T47D (cell line): ENCODE data around the gene PRDM5.

Experiments used
- DNase-seq, 2 experiments: peaks; one replicate each; pipeline versions ENCODE4 v3.0.0 to v3.0.0-alpha.2; 2011 to 2012; ENCODE audit warnings: low read depth in 1 of 2, low spot score in 1 of 2
- JUND ChIP-seq: IDR thresholded peaks from 2 replicates; pipeline ENCODE4 v1.6.1; 2012; ENCODE audit warnings: low read depth
- in situ Hi-C: cut with HindIII; loops from 2 replicates; pipeline ENCODE4 v1.10.0; 2016; ENCODE audit warnings: low sequenced_read_pairs, low pct_unique_long_range_greater_than_20kb

PRDM5 gene

DNA sequence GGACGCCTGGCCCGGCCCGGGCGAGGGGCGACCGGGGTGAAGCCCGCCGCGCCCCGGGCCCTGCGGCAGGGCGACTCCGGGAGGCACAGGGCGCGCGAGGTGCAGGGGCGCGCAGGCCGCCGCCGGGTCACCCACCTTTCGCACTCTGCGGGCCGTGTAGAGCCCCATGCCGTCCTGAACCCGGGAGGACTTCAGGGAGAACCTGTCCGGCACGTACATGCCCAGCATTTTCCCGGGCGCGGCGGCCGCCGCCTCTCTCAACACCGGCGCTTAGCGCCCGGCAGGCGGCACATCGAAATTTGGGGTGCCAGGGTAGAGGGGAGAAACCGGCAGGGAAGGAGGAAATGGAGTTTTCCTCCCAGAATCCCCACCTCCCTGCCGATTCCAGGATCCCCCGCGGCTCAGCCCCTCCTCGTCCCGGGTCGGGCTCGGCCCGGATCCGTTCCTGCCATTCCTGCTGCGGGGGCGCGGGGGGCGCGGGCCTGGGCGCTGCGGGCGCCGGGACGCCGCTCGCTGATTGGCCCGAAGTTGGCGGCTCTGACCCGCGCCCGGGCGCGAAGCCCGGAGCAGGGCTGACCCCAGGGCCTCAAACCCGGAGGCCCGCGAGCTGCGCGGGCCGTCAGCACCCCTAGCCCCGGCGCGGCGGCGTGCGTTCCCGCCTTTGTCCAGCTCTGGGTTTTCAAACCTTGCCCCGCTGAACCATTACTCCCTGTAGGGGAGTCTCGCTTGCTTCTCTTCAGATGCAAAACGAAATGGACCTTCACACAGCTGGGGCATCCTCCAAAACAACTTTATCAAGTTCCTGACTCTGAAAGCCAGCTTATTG is at the start of gene PRDM5:
Gene PRDM5, minus strand, starts transcription at position 346 of the 826 bp plus-strand sequence. Its CDS starts 118 bp downstream, at position 228.
- DNase-seq = peak; percentile 54 to 57
- in situ Hi-C loops = no loop called here
- TF ChIP-seq JUND = no peak

DNA sequence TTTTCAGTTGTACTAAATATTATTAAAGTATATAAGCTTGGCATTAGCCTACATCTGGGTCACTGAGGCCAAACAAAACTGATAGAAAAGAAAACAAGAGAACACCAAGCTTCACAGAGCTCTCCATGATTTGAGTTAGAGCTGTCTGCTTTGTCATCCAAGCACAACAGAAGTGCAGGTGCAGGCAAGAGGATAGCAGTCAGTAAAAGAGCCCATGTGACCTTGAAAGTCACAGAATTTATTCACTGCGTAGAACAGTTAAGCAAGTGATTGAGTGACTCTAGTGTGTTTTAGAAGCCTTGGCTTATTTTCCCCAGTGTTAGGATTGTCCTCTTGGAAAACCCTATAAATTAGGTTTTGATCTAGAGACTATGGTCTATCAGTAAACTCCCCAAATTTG is 49.4 kb upstream of the PRDM5 start:
- in situ Hi-C loops = no loop called here
- TF ChIP-seq JUND = no peak
- no peak for DNase-seq

DNA sequence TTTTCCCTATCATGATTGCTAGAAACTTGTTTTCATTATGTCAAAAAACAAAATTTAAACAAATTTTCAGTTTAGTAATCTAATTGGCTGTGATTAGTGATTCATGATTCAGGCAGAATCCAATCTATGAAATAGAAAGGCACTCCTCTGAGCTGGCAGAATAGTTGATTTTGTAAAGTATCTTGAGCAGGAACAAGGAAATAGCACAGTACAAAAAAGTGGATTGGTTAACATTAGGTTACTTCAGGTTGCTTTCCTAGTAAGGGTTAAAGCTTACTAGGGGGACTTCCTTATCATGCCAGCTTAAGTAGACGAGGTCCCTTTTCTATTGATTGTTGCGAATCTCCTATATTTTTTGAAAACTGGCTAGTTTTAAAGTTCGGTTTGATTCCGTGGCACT is 43.4 kb upstream of the PRDM5 start:
- DNase-seq = no peak
- in situ Hi-C loops = no loop called here
- TF ChIP-seq JUND = no peak

DNA sequence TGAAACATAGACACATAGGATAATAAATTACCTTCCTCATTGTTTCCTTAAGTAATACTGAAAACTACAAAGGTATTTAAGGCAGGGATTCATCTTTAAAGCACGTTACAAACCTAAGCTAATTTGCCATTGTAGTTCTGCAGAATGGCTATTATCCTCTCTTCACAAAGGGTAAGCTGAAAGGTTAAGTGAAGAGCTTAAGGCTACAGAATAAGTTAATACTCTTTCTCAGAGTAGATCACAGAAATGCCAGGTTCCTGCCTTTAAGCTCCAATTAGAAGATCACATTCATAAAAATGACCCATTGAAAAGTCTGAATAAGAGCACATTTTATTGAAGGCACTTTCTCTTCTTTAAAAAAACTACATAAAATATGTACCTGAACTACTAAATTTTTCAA is 42.1 kb upstream of the PRDM5 start:
- TF ChIP-seq JUND = no peak
- DNase-seq = no peak
- in situ Hi-C loops = no loop called here

DNA sequence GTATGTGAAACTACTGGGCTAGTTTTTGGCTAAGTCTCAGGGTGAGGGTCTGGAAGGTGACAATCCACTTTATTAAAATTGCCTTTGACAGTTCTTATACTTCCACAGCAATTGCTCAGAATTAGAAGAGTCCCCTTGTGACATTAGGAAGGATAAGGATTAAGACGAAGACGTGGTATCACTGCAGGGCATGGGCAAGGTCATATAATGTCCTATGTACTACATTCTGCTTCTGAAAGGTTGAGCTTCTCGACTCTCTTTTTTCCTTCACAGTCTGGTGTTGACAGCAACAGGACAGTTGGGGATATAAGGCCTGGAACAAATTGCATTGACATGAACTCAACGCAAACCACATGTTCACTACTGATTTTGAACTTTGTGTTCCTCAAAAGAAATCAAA is 40.9 kb upstream of the PRDM5 start:
- DNase-seq = no peak
- in situ Hi-C loops = no loop called here
- no peak for TF ChIP-seq JUND

DNA sequence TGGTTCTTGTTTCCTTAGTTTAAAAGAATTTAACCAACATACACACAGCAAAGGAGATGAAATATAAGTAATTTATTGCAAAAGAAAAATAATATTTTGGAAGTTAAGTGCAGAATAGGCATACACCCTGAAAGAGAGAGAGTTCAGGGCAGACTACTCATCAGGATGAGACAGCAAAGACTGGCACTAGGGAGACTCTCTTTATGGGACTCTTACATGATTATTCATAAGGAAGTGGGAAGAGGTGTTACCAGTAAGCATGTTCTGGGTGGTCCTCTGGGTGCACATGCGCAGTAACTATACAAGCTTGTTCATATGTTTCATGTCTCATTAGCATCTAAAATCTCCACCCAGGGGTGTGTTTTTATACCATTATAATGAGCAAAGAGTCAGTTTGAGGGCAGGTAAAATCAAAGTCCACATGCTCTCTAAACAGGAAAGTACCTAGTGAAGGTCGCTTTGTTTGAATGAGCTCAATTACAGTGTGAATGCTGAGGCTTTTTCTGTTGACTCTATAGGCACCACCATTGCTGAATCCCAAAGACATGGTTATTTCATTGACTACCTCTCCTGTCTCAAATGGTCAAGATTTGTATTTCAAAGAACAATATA is 38.2 kb upstream of the PRDM5 start:
- no peak for DNase-seq
- TF ChIP-seq JUND = no peak
- in situ Hi-C loops = no loop called here

DNA sequence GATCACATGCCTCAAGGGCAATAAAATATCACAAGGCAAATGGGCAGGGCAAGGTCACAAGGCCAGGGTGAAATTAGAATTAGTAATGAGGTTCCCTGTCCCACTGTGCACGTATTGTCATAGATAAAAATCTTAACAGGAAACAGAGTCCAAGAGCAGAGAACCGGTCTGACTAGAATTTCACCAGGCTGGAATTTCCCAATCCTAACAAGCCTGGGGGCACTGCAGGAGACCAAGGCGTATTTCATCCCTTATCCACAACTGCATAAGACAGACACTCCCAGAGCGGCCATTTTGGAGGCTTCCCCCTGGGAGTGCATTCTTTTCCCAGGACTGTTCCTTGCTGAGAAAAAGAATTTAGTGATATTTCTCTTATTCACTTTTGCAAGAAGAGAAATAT is 25.9 kb upstream of the PRDM5 start:
- no peak for TF ChIP-seq JUND
- peak in 1 of 2 experiments; percentile 72 for DNase-seq
- in situ Hi-C loops = no loop called here

DNA sequence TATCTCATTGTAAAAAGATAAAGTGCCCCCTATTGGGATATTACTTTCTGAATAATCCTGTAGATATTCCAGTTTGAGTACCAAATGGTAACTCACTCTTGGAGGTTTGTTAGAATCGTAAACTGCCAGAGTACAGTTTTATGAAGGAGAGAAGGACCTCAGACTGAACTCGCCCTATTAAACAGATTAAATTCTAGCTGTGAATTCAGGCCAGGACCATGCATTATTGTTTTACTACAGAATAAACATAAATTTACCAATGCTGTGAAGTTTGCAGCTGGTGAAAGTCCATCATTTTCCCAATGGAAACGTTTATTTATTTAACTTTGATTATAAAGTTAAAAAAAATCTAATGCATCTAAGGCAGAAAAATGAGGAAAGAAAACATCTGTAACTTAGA is 20.2 kb upstream of the PRDM5 start:
- no peak for TF ChIP-seq JUND
- in situ Hi-C loops = no loop called here
- no peak for DNase-seq

DNA sequence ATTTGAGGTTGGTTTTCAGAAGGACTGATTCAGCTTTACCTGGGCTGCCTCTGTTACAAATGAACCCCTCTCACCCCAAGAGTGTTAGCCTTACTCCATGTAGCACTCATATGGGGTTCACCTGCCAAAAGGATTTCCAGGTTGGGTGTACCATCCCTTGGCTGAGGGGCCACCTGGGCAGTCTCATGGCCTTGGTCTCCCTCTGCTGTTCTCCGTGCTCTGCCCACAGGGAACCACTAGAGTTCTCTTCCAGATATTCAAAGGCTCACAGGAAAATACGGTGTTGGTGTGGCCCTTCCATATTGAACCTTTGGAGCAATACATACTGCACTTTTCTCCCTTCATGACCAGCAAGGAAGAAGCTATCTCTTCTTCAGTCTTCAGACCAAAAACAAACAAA is 18.0 kb upstream of the PRDM5 start:
- no peak for DNase-seq
- no peak for TF ChIP-seq JUND
- in situ Hi-C loops = no loop called here

DNA sequence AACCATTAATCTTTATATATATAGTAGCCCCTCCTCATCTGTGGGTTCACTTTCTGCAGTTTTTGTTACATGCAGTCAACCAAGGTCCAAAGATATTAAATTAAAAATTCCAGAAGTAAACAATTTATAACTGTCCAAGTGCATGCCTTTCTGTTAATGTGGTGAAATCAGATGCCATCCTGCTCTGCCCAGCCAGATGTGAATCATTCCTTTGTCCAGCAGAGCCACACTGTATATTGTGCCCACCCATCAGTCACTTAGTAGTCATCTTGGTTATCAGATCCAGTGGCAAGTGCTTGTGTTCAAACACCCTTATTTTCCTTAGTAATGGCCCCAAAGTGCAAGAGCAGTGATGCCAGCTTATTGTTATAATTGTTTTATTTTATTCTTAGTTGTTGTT is 17.2 kb upstream of the PRDM5 start:
- in situ Hi-C loops = no loop called here
- no peak for TF ChIP-seq JUND
- DNase-seq = no peak

DNA sequence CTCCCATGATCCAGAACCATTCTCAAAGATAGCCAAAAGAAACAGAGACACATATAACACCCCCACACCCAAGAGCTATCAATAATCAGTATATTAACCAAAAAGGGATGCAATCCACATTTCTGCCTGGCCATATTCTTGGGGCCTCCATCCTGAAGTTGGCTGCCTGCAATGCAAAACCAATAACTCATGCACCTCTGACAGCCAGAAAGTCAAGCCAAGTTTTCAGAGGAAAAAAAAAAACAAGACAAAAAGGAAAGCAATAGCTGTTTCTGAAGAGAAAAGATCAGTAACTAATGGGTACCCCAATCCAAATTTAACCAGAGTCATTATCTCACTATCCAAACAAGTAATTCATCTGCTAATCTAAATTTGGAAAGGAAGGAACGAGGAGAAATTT is 7.3 kb upstream of the PRDM5 start:
- DNase-seq = no peak
- TF ChIP-seq JUND = no peak
- in situ Hi-C loops = no loop called here

DNA sequence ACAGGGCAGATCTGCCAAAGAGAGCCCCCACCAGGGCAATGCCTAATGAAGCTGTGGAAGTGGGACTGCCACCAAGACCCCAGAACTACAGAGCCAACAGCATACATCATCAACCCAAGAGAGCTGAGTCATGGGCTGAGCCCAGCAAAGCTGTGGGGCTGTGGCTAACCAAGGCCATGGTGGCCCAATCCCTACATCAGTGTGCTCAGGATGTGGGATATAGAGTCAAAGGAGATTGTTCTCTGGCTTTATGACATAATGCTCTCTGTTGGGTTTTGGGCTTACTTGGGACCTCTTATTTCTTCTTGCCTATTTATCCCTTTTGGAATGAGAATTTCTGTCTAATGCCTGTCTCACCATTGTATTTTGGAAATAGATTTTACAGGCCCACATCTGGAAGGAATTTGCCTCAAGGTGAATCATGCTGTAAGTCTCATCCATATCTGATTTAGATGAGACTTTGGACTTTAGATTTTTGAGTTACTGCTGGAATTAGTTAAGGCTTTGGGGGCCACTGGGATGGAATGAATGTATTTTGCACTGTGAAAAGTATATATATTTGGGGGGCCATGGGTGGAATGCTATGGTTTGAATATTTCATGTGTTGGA is 5.4 kb upstream of the PRDM5 start:
- no peak for TF ChIP-seq JUND
- no peak for DNase-seq

DNA sequence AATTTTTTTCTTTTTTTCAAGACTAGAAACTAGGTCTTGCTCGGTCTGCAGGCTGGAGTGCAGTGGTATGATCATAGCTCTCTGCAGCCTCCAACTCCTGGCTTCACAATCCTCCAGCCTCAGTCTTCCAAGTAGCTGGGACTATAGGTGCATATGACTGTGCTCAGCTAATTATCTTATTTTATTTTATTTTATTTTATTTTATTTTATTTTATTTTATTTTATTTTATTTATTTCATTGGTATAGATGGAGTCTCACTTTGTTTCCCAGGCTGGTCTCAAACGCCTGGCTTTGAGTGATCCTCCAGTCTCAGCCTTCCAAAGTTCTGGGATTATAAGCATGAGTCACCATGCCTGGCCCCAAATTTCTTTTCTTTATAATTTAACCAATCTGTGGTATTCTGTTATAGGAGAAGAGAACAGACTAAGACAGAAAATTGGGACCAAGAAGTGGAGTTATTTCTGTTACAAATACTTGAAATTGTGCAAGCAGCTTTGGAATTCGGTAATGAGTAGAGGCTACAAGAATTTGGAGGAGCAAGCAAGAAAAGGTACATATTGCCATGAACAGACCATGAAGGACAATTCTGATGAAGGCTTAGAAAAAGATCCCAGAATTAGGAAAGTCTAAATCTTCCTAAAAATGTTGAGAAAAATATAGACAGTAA is 4.0 kb upstream of the PRDM5 start:
- no peak for DNase-seq
- no peak for TF ChIP-seq JUND
- in situ Hi-C loops = no loop called here

More for the DNA sequence above, 5.4 kb upstream of the PRDM5 start:
- in situ Hi-C loops = no loop called here
